K562 (cell line): ENCODE results near the gene AQP6. TPM values are rescaled to one million over a fixed set of nuclear protein-coding genes. Genes with fewer than 3 reads are reported as not detected.

ENCODE experiments used
- CBX8 ChIP-seq: fragments of 200-600 bp; sonication (generic); IDR thresholded peaks from 2 replicates; pipeline ENCODE4 v1.6.1; 2012; ENCODE audit warnings: borderline replicate concordance, mixed run types, low read depth, mild to moderate bottlenecking, moderate library complexity, mixed read lengths, low read length, control low read depth, inconsistent platforms; ENCODE audit not compliant: poor library complexity, severe bottlenecking; ENCODE audit errors: extremely low read depth
- FOXK2 ChIP-seq, 2 experiments: fragments of 450-650 bp; IDR thresholded peaks in 1 of 2; conservative IDR thresholded peaks in 1 of 2; 2 replicates each; pipeline ENCODE4 v1.6.1; 2016; ENCODE audit warnings: low read depth in 2 of 2, mild to moderate bottlenecking in 1 of 2
- HDAC8 ChIP-seq: fragments of 450-650 bp; IDR thresholded peaks from 2 replicates; pipeline ENCODE4 v1.6.1; 2016; ENCODE audit warnings: mild to moderate bottlenecking, missing genetic modification characterization, moderate library complexity, missing compliant biosample characterization
- HMG20A ChIP-seq: fragments of 450-650 bp; formaldehyde crosslinking; conservative IDR thresholded peaks from 2 replicates; pipeline ENCODE4 v1.4.0; 2020; ENCODE audit warnings: mild to moderate bottlenecking, mixed read lengths
- IRF9 ChIP-seq: fragments of 450-650 bp; IDR thresholded peaks from 2 replicates; pipeline ENCODE4 v1.6.1; 2016; ENCODE audit warnings: missing biosample characterization, missing genetic modification characterization
- MAFG ChIP-seq: fragments of 450-650 bp; conservative IDR thresholded peaks from 2 replicates; pipeline ENCODE4 v1.6.1; 2016; ENCODE audit warnings: missing genetic modification characterization, missing compliant biosample characterization
- MAZ ChIP-seq, 2 experiments: fragments of 450-650 bp in 1 of 2; sonication (generic) in 1 of 2; formaldehyde crosslinking; IDR thresholded peaks in 1 of 2; conservative IDR thresholded peaks in 1 of 2; 2 replicates each; pipeline versions ENCODE4 v1.4.0 to v1.5.0; 2020; ENCODE audit warnings: mild to moderate bottlenecking in 1 of 2, missing genetic modification reagents in 1 of 2
- MBD2 ChIP-seq: sonication (generic); IDR thresholded peaks from 2 replicates; pipeline ENCODE4 v1.6.1; 2016; ENCODE audit warnings: low read depth, borderline replicate concordance
- NR2C2 ChIP-seq, 2 experiments: fragments of 200-800 bp in 1 of 2; sonication (Bioruptor generic) in 1 of 2; sonication (generic) in 1 of 2; formaldehyde crosslinking in 1 of 2; IDR thresholded peaks; 2 replicates each; pipeline versions ENCODE4 v1.6.1 to v1.8.0; 2016 to 2022; ENCODE audit warnings: mild to moderate bottlenecking in 1 of 2, missing compliant biosample characterization in 1 of 2, missing genetic modification characterization in 1 of 2, missing genetic modification reagents in 1 of 2
- PATZ1 ChIP-seq: fragments of 250-450 bp; sonication (Bioruptor Pico); IDR thresholded peaks from 2 replicates; pipeline ENCODE4 v1.5.0; 2020; ENCODE audit warnings: mild to moderate bottlenecking, borderline replicate concordance
- POLR2B ChIP-seq: fragments of 450-650 bp; IDR thresholded peaks from 2 replicates; pipeline ENCODE4 v1.6.1; 2018; ENCODE audit warnings: low read depth; ENCODE audit not compliant: partially characterized antibody
- SAP30 ChIP-seq: fragments of 200-600 bp; sonication (generic); IDR thresholded peaks from 2 replicates; pipeline ENCODE4 v1.6.1; 2012; ENCODE audit warnings: borderline replicate concordance, low read depth, mild to moderate bottlenecking, moderate library complexity, low read length, control low read depth, inconsistent platforms; ENCODE audit not compliant: insufficient read depth, poor library complexity, severe bottlenecking
- SIRT6 ChIP-seq: IDR thresholded peaks from one replicate; pipeline ENCODE4 v1.6.1; 2012; ENCODE audit warnings: low read depth, mild to moderate bottlenecking, control low read depth, inconsistent platforms, low read length, moderate library complexity
- THRA ChIP-seq: fragments of 450-650 bp; IDR thresholded peaks from 2 replicates; pipeline ENCODE4 v1.6.1; 2017; ENCODE audit warnings: mild to moderate bottlenecking, moderate library complexity
- USF2 ChIP-seq: sonication (generic); formaldehyde crosslinking; IDR thresholded peaks from 2 replicates; pipeline ENCODE4 v1.5.0; 2020; ENCODE audit warnings: missing genetic modification reagents
- ZNF175 ChIP-seq: fragments of 200-800 bp; sonication (Bioruptor generic); IDR thresholded peaks from 2 replicates; pipeline ENCODE4 v1.6.1; 2016; ENCODE audit warnings: low read depth, mild to moderate bottlenecking, missing genetic modification characterization, missing compliant biosample characterization
- ZNF274 ChIP-seq: IDR thresholded peaks from 2 replicates; pipeline ENCODE4 v1.6.1; 2011; ENCODE audit warnings: low read depth, mild to moderate bottlenecking, low read length, moderate library complexity, borderline replicate concordance
- ZNF507 ChIP-seq: conservative IDR thresholded peaks from 2 replicates; pipeline ENCODE4 v1.6.1; 2017; ENCODE audit warnings: missing genetic modification characterization, missing compliant biosample characterization
- polyA plus RNA-seq, 8 experiments: library from polyadenylated mRNA; depleted of rRNA in 4 of 8; stranded (reverse) in 5 of 8; unstranded in 3 of 8; fragments of >200 nt; fragmentation: Nextera tagmentation in 2 of 8; fragmentation: Illumina TruSeq in 1 of 8; extraction: Ambion mirVana in 2 of 8; extraction: Trizol in 1 of 8; gene quantifications; 2 replicates each; pipeline versions ENCODE4 v1.2.1 to v1.2.3, GENCODE V29; 2011 to 2014; ENCODE audit warnings: inconsistent platforms in 1 of 8, missing spikeins in 1 of 8
- total RNA-seq, 7 experiments: library from RNA; depleted of rRNA in 6 of 7; stranded (reverse); fragments of >200 nt in 6 of 7; fragmentation: Illumina TruSeq in 2 of 7; extraction: Trizol in 2 of 7; gene quantifications; 2 replicates each; pipeline versions ENCODE4 v1.2.1 to v1.2.3, GENCODE V29; 2011 to 2021; ENCODE audit warnings: low replicate concordance in 1 of 7

The AQP6 gene
- total and polyA plus RNA-seq, 9 of the 15 experiments (the other 6 are each of a cell fraction or from before 2014, with no cell fraction given) = 0.05 to 0.12 TPM; not detected in 7

GRCh38 chr12:49945394-49946080 lies 27.2 kb upstream of the AQP6 start (continued):
- TF ChIP-seq NR2C2 (CRISPR knock-in tag; IDR thresholded peaks at IDR 0.05) (no peak), NR2C2 (tag; IDR thresholded peaks at IDR 0.05) (peak; percentile 47), SIRT6 (no peak), MAFG (tag) (no peak; the same call in 1 of the 2 replicates), ZNF507 (no peak), HMG20A (CRISPR knock-in tag) (no peak), PATZ1 (CRISPR knock-in tag) (no peak), USF2 (no peak), FOXK2 (conservative IDR thresholded peaks at IDR 0.05 in 1 of 2, IDR thresholded peaks at IDR 0.05 in 1 of 2; ENCODE audit: low read depth in 2 of 2) (peak; percentile 29 to 51; a peak in 1 of 4 replicates), ZNF175 (no peak), CBX8 (no peak), SAP30 (no peak), IRF9 (no peak), MAZ (CRISPR knock-in tag; conservative IDR thresholded peaks at IDR 0.05 in 1 of 2, IDR thresholded peaks at IDR 0.05 in 1 of 2) (peak; percentile 35 to 48; a peak in 1 of 4 replicates), ZNF274 (no peak), MBD2 (no peak), THRA (no peak), HDAC8 (no peak), POLR2B (no peak)
